Measurements from ENCODE around the gene RNPC3.

RNPC3 gene

GRCh38 chr1:103525607-103526507 lies at the start of gene RNPC3:
TSS of gene RNPC3 (plus strand) at chr1:103525699. CDS start at chr1:103526071, 372 bp downstream.
- Mint-ChIP-seq H3K27ac (peak within 1 kb of the TSS; percentile 97), H3K4me3 (peak within 1 kb of the TSS; percentile 96), H3K4me1 (peaks cover 37% of the 10 kb centered on the region), H3K36me3 (peaks cover 47% of the 10 kb centered on the region), H3K9me3 (no peaks in the 10 kb centered on the region)
- ATAC-seq (peak; percentile 70), DNase-seq (ENCODE audit: low spot score in 2 of 2) (peak; percentile 81 to 89)

GRCh38 chr1:103477101-103477500 lies 48.4 kb upstream of the RNPC3 start:
- Mint-ChIP-seq H3K4me1 (no peaks in the 10 kb centered on the region), H3K36me3 (no peaks in the 10 kb centered on the region), H3K4me3 (no peak overlapping the region), H3K27ac (no peak overlapping the region), H3K9me3 (no peaks in the 10 kb centered on the region)
- DNase-seq (ENCODE audit: low spot score in 2 of 2): no peak
- no peak for ATAC-seq

GRCh38 chr1:103489935-103490334 lies 35.6 kb upstream of the RNPC3 start:
- no peak overlapping the region for H3K4me3 Mint-ChIP-seq
- H3K36me3 Mint-ChIP-seq: no peaks in the 10 kb centered on the region
- DNase-seq (ENCODE audit: low spot score in 2 of 2): no peak
- no peak overlapping the region for H3K27ac Mint-ChIP-seq
- H3K9me3 Mint-ChIP-seq: no peaks in the 10 kb centered on the region
- H3K4me1 Mint-ChIP-seq: no peaks in the 10 kb centered on the region
- no peak for ATAC-seq

- Mint-ChIP-seq H3K4me3 (no peak overlapping the region), H3K4me1 (no peaks in the 10 kb centered on the region), H3K27ac (no peak overlapping the region), H3K9me3 (no peaks in the 10 kb centered on the region), H3K36me3 (no peaks in the 10 kb centered on the region)
- DNase-seq (ENCODE audit: low spot score in 2 of 2) (no peak), ATAC-seq (no peak)
Observed at GRCh38 chr1:103492003-103492625, 33.4 kb upstream of the RNPC3 start.

- H3K4me3 Mint-ChIP-seq: no peak overlapping the region
- no peaks in the 10 kb centered on the region for H3K4me1 Mint-ChIP-seq
- no peak for ATAC-seq
- DNase-seq (ENCODE audit: low spot score in 2 of 2): no peak
- H3K9me3 Mint-ChIP-seq: no peaks in the 10 kb centered on the region
- H3K36me3 Mint-ChIP-seq: no peaks in the 10 kb centered on the region
- H3K27ac Mint-ChIP-seq: no peak overlapping the region
Observed at GRCh38 chr1:103496014-103496635, 29.4 kb upstream of the RNPC3 start.

GRCh38 chr1:103497404-103497803 lies 28.1 kb upstream of the RNPC3 start:
- no peak overlapping the region for H3K27ac Mint-ChIP-seq
- ATAC-seq (no peak), DNase-seq (ENCODE audit: low spot score in 2 of 2) (no peak)

GRCh38 chr1:103509250-103509649 lies 16.2 kb upstream of the RNPC3 start:
- no peak for DNase-seq (ENCODE audit: low spot score in 2 of 2)
- no peak overlapping the region for H3K27ac Mint-ChIP-seq
- no peaks in the 10 kb centered on the region for H3K36me3 Mint-ChIP-seq
- no peaks in the 10 kb centered on the region for H3K4me1 Mint-ChIP-seq
- H3K9me3 Mint-ChIP-seq: peaks cover 5% of the 10 kb centered on the region
- no peak for ATAC-seq
- no peak overlapping the region for H3K4me3 Mint-ChIP-seq

More at GRCh38 chr1:103497404-103497803, 28.1 kb upstream of the RNPC3 start:
- Mint-ChIP-seq H3K9me3 (no peaks in the 10 kb centered on the region), H3K36me3 (no peaks in the 10 kb centered on the region), H3K4me1 (no peaks in the 10 kb centered on the region), H3K4me3 (no peak overlapping the region)

- Mint-ChIP-seq H3K4me1 (peaks cover 17% of the 10 kb centered on the region), H3K36me3 (no peaks in the 10 kb centered on the region), H3K4me3 (no peak overlapping the region), H3K9me3 (peaks cover 5% of the 10 kb centered on the region), H3K27ac (no peak overlapping the region)
- ATAC-seq (no peak), DNase-seq (ENCODE audit: low spot score in 2 of 2) (no peak)
Observed at GRCh38 chr1:103513711-103514110, 11.8 kb upstream of the RNPC3 start.

- DNase-seq (ENCODE audit: low spot score in 2 of 2) (no peak), ATAC-seq (peak; percentile 61)
- Mint-ChIP-seq H3K4me1 (peaks cover 17% of the 10 kb centered on the region), H3K4me3 (no peak overlapping the region), H3K36me3 (no peaks in the 10 kb centered on the region), H3K27ac (no peak overlapping the region), H3K9me3 (peaks cover 5% of the 10 kb centered on the region)
Observed at GRCh38 chr1:103514920-103515503, 10.5 kb upstream of the RNPC3 start.

- DNase-seq (ENCODE audit: low spot score in 2 of 2): no peak
- no peaks in the 10 kb centered on the region for H3K36me3 Mint-ChIP-seq
- ATAC-seq: no peak
- peaks cover 17% of the 10 kb centered on the region for H3K4me1 Mint-ChIP-seq
- H3K4me3 Mint-ChIP-seq: no peak overlapping the region
- peak overlapping the region; percentile 18 for H3K27ac Mint-ChIP-seq
- peaks cover 5% of the 10 kb centered on the region for H3K9me3 Mint-ChIP-seq
Observed at GRCh38 chr1:103516283-103516682, 9.2 kb upstream of the RNPC3 start.

GRCh38 chr1:103516693-103517092 lies 8.8 kb upstream of the RNPC3 start:
- H3K27ac Mint-ChIP-seq: peak overlapping the region; percentile 18
- H3K9me3 Mint-ChIP-seq: peaks cover under 1% of the 10 kb centered on the region
- no peak overlapping the region for H3K4me3 Mint-ChIP-seq
- H3K36me3 Mint-ChIP-seq: no peaks in the 10 kb centered on the region
- peak; percentile 80 for ATAC-seq
- H3K4me1 Mint-ChIP-seq: peaks cover 17% of the 10 kb centered on the region
- no peak for DNase-seq (ENCODE audit: low spot score in 2 of 2)

GRCh38 chr1:103517380-103518047 lies 8.0 kb upstream of the RNPC3 start:
- H3K9me3 Mint-ChIP-seq: no peaks in the 10 kb centered on the region
- H3K36me3 Mint-ChIP-seq: no peaks in the 10 kb centered on the region
- DNase-seq (ENCODE audit: low spot score in 2 of 2) (no peak), ATAC-seq (peak; percentile 81)
- H3K27ac Mint-ChIP-seq: no peak overlapping the region
- no peak overlapping the region for H3K4me3 Mint-ChIP-seq
- peaks cover 17% of the 10 kb centered on the region for H3K4me1 Mint-ChIP-seq

- Mint-ChIP-seq H3K27ac (no peak overlapping the region), H3K4me1 (peaks cover 13% of the 10 kb centered on the region)
- no peak for DNase-seq (ENCODE audit: low spot score in 2 of 2)
Observed at GRCh38 chr1:103520822-103521221, 4.7 kb upstream of the RNPC3 start.

GRCh38 chr1:103523346-103523745 lies 2.2 kb upstream of the RNPC3 start:
- peaks cover 14% of the 10 kb centered on the region for H3K4me1 Mint-ChIP-seq
- H3K27ac Mint-ChIP-seq: no peak overlapping the region
- no peak overlapping the region for H3K4me3 Mint-ChIP-seq
- no peak for DNase-seq (ENCODE audit: low spot score in 2 of 2)
- ATAC-seq: no peak
- H3K9me3 Mint-ChIP-seq: no peaks in the 10 kb centered on the region
- peaks cover 26% of the 10 kb centered on the region for H3K36me3 Mint-ChIP-seq

More at GRCh38 chr1:103520822-103521221, 4.7 kb upstream of the RNPC3 start:
- Mint-ChIP-seq H3K4me3 (no peak overlapping the region), H3K36me3 (peaks cover 5% of the 10 kb centered on the region), H3K9me3 (no peaks in the 10 kb centered on the region)
- no peak for ATAC-seq

- H3K9me3 Mint-ChIP-seq: no peaks in the 10 kb centered on the region
- ATAC-seq: peak; percentile 54
- peaks cover 43% of the 10 kb centered on the region for H3K36me3 Mint-ChIP-seq
Observed at GRCh38 chr1:103525114-103525606, 339 bp upstream of the RNPC3 start.

More at GRCh38 chr1:103525114-103525606, 339 bp upstream of the RNPC3 start:
- Mint-ChIP-seq H3K27ac (peak overlapping the region; percentile 97), H3K4me3 (peak overlapping the region; percentile 96), H3K4me1 (peaks cover 32% of the 10 kb centered on the region)
- no peak for DNase-seq (ENCODE audit: low spot score in 2 of 2)

Data from stimulated activated effector memory CD8-positive, alpha-beta T cell treated with anti-CD3 and anti-CD28 coated beads, Interleukin-12 subunit alpha, Interleukin-12 subunit beta, amount 100 ng/mL, for 72 hours (primary cell).